ENCODE data around the gene CYP46A1.

CYP46A1 gene

GRCh38 chr14:99715266-99716000 lies 31.3 kb downstream of the CYP46A1 start:
- DNase-seq (ENCODE audit: low spot score), result no peak

- DNase-seq (ENCODE audit: low spot score), result no peak
These were observed 32.2 kb downstream of the CYP46A1 start for GRCh38 chr14:99716091-99716849.

GRCh38 chr14:99716850-99717681 lies 33.0 kb downstream of the CYP46A1 start:
- no peak for DNase-seq (ENCODE audit: low spot score)

- DNase-seq (ENCODE audit: low spot score), result no peak
These were observed 33.5 kb downstream of the CYP46A1 start for GRCh38 chr14:99717682-99718013.

- DNase-seq (ENCODE audit: low spot score), result no peak
These were observed 34.1 kb downstream of the CYP46A1 start for GRCh38 chr14:99718031-99718810.

GRCh38 chr14:99718811-99719192 lies 34.7 kb downstream of the CYP46A1 start:
- no peak for DNase-seq (ENCODE audit: low spot score)

- DNase-seq (ENCODE audit: low spot score), result no peak
These were observed 37.1 kb downstream of the CYP46A1 start for GRCh38 chr14:99720941-99721791.

GRCh38 chr14:99721792-99722516 lies 37.9 kb downstream of the CYP46A1 start:
- DNase-seq (ENCODE audit: low spot score), result no peak

GRCh38 chr14:99722741-99723140 lies 38.6 kb downstream of the CYP46A1 start:
- no peak for DNase-seq (ENCODE audit: low spot score)

- no peak for DNase-seq (ENCODE audit: low spot score)
These were observed 40.2 kb downstream of the CYP46A1 start for GRCh38 chr14:99724196-99724891.

- no peak for DNase-seq (ENCODE audit: low spot score)
These were observed 41.1 kb downstream of the CYP46A1 start for GRCh38 chr14:99724939-99725773.

- no peak for DNase-seq (ENCODE audit: low spot score)
These were observed 41.9 kb downstream of the CYP46A1 start for GRCh38 chr14:99725774-99726537.

GRCh38 chr14:99726538-99727095 lies 42.5 kb downstream of the CYP46A1 start:
- DNase-seq (ENCODE audit: low spot score), result no peak

GRCh38 chr14:99727096-99727870 lies 43.2 kb downstream of the CYP46A1 start:
- DNase-seq (ENCODE audit: low spot score), result no peak

- no peak for DNase-seq (ENCODE audit: low spot score)
These were observed 44.3 kb downstream of the CYP46A1 start for GRCh38 chr14:99728231-99728920.

GRCh38 chr14:99728981-99729451 lies 44.9 kb downstream of the CYP46A1 start:
- DNase-seq (ENCODE audit: low spot score), result no peak
